Natural killer cell (primary cell): Measurements from ENCODE around the gene PSMC3IP. TPM values are rescaled to one million over a fixed set of nuclear protein-coding genes. Genes with fewer than 3 reads are reported as not detected.
A peak's percentile ranks its signal among the peaks of the same experiment; 100 is the strongest.

ENCODE experiments used
- ATAC-seq, 3 donors: fragments of 150-1000 bp in 2 of 3; fragments of 200-7000 bp in 1 of 3; cut with Tn5 transposase; 1 replicate in 1 of 3; 2 replicates in 2 of 3; pipeline ENCODE4 v1.10.0; 2021; ENCODE audit warnings: mild to moderate bottlenecking in 2 of 3, moderate library complexity in 2 of 3
- DNase-seq, 2 donors: peaks; one replicate each; pipeline versions ENCODE4 v3.0.0 to v3.0.0-alpha.2; 2013 to 2021; ENCODE audit warnings: mixed read lengths in 1 of 2
- H3K27ac ChIP-seq: one replicate; pipeline ENCODE4 v1.5.1; 2013; ENCODE audit warnings: mild to moderate bottlenecking, low read length
- H3K27me3 ChIP-seq: one replicate; pipeline ENCODE4 v1.6.1; 2013; ENCODE audit warnings: low read length; ENCODE audit not compliant: control insufficient read depth, insufficient read depth
- H3K36me3 ChIP-seq: one replicate; pipeline ENCODE4 v1.6.1; 2013; ENCODE audit warnings: low read length; ENCODE audit not compliant: control insufficient read depth, insufficient read depth
- H3K4me1 ChIP-seq: one replicate; pipeline ENCODE4 v1.6.1; 2013; ENCODE audit warnings: low read length; ENCODE audit not compliant: control insufficient read depth, insufficient read depth
- H3K4me3 ChIP-seq: one replicate; pipeline ENCODE4 v1.5.1; 2013; ENCODE audit warnings: low read length
- H3K9me3 ChIP-seq: one replicate; pipeline ENCODE4 v1.6.1; 2013; ENCODE audit warnings: low read length; ENCODE audit not compliant: control insufficient read depth, insufficient read depth
- H3K27ac Mint-ChIP-seq, 2 donors: one replicate each; pipeline ENCODE4 v1.8.0; 2022; ENCODE audit warnings: mild to moderate bottlenecking in 2 of 2, mixed read lengths in 2 of 2, moderate library complexity in 1 of 2
- H3K27me3 Mint-ChIP-seq, 2 donors: one replicate each; pipeline ENCODE4 v1.8.0; 2022; ENCODE audit warnings: low read depth in 2 of 2, mixed read lengths in 2 of 2
- H3K36me3 Mint-ChIP-seq: one replicate; pipeline ENCODE4 v1.8.0; 2022; ENCODE audit warnings: mixed read lengths
- H3K4me1 Mint-ChIP-seq, 2 donors: one replicate each; pipeline ENCODE4 v1.8.0; 2022; ENCODE audit warnings: mixed read lengths in 2 of 2
- H3K4me3 Mint-ChIP-seq: one replicate; pipeline ENCODE4 v1.8.0; 2022; ENCODE audit warnings: mild to moderate bottlenecking, moderate library complexity, mixed read lengths
- H3K9me3 Mint-ChIP-seq, 2 donors: one replicate each; pipeline ENCODE4 v1.8.0; 2022; ENCODE audit warnings: mixed read lengths in 2 of 2
- CTCF ChIP-seq: fragments of 200-600 bp; IDR thresholded peaks from one replicate; pipeline ENCODE4 v1.8.0; 2022; ENCODE audit warnings: antibody characterized with exemption
- WGBS: methylation state at CpG from one replicate; pipeline ENCODE4 v1.1.7; 2013; ENCODE audit warnings: missing lambda C conversion rate; ENCODE audit not compliant: insufficient coverage; 5-methylcytosine and 5-hydroxymethylcytosine counted together
- intact Hi-C: fragments of 100-400 bp; cut with micrococcal nuclease; formaldehyde crosslinking; loops from one replicate; pipeline ENCODE4 v1.14.2; 2022
- total RNA-seq, 4 donors: library from RNA; stranded (reverse); fragments of 120-200 nt in 1 of 4; gene quantifications; one replicate each; pipeline versions ENCODE4 v1.2.3 to v1.2.4, GENCODE V29; 2013 to 2022

PSMC3IP gene
- total RNA-seq, 3 donors from 2014 or later (not counting 1 experiment from before 2014, with no cell fraction given): 5.0 to 6.2 (median 5.7) TPM

GRCh38 chr17:42536372-42537155 is 41.0 kb downstream of the PSMC3IP start:
- intact Hi-C loops: loop anchor here (2.0 kb wide), 1 partner anchor 18 kb away; no protein-coding TSS in a partner anchor
- WGBS: under 1% methylated on average over 62 of the region's 65 CpGs
- no peak for TF ChIP-seq CTCF
- peak overlapping the region; percentile 16 for H3K27ac ChIP-seq
- Mint-ChIP-seq H3K9me3 (no peaks in the 10 kb centered on the region), H3K4me1 (peaks cover 22 to 46% of the 10 kb centered on the region in 2 donors), H3K36me3 (no peaks in the 10 kb centered on the region), H3K4me3 (peak overlapping the region; percentile 84), H3K27ac (peak overlapping the region in 1 of 2 donors; percentile 83), H3K27me3 (no peaks in the 10 kb centered on the region)
- peaks cover 13% of the 10 kb centered on the region for H3K36me3 ChIP-seq
- ATAC-seq: peak; percentile 61 to 77 (median 62)
- no peaks in the 10 kb centered on the region for H3K9me3 ChIP-seq
- H3K4me1 ChIP-seq: peaks cover 34% of the 10 kb centered on the region
- no peaks in the 10 kb centered on the region for H3K27me3 ChIP-seq
- H3K4me3 ChIP-seq: peak overlapping the region; percentile 54
- peak; percentile 60 to 75 for DNase-seq

- no peaks in the 10 kb centered on the region for H3K9me3 ChIP-seq
- peak within 1 kb of the TSS; percentile 77 for H3K27ac ChIP-seq
- Mint-ChIP-seq H3K4me3 (peak within 1 kb of the TSS; percentile 88), H3K27ac (peak within 1 kb of the TSS; percentile 75 to 83), H3K36me3 (no peaks in the 10 kb centered on the region), H3K4me1 (peaks cover 27 to 50% of the 10 kb centered on the region in 2 donors), H3K27me3 (no peaks in the 10 kb centered on the region), H3K9me3 (no peaks in the 10 kb centered on the region)
- ATAC-seq: peak; percentile 88 to 92 (median 88)
- peak within 1 kb of the TSS; percentile 54 for H3K4me3 ChIP-seq
- H3K4me1 ChIP-seq: peaks cover 37% of the 10 kb centered on the region
- no peaks in the 10 kb centered on the region for H3K27me3 ChIP-seq
- WGBS: under 1% methylated on average over 40 of the region's 40 CpGs
- DNase-seq: peak; percentile 84 to 85
- intact Hi-C loops: loop anchor here (2.0 kb wide), 1 partner anchor 19 kb away; no protein-coding TSS in a partner anchor
- H3K36me3 ChIP-seq: peaks cover 9% of the 10 kb centered on the region
- no peak for TF ChIP-seq CTCF
Observed at GRCh38 chr17:42536048-42536371, 41.5 kb downstream of the PSMC3IP start, which contains the start of gene NAGLU. TSS of gene NAGLU (plus strand) at chr17:42536241. CDS start at chr17:42536273, 32 bp downstream.

- Histone ChIP-seq H3K4me3 (peak overlapping the region; percentile 50), H3K27me3 (no peaks in the 10 kb centered on the region), H3K9me3 (no peaks in the 10 kb centered on the region), H3K36me3 (peaks cover 5% of the 10 kb centered on the region), H3K27ac (peak overlapping the region; percentile 77), H3K4me1 (peaks cover 40% of the 10 kb centered on the region)
- WGBS: 49% methylated on average over 26 of the region's 26 CpGs
- Mint-ChIP-seq H3K4me1 (peaks cover 31 to 52% of the 10 kb centered on the region in 2 donors), H3K27me3 (no peaks in the 10 kb centered on the region), H3K27ac (peak overlapping the region; percentile 75 to 83), H3K36me3 (no peaks in the 10 kb centered on the region), H3K4me3 (peak overlapping the region; percentile 88), H3K9me3 (no peaks in the 10 kb centered on the region)
- intact Hi-C loops: loop anchor here (2.0 kb wide), 1 partner anchor 19 kb away; no protein-coding TSS in a partner anchor
- ATAC-seq (peak in 1 of 3 donors; percentile 11), DNase-seq (no peak)
- TF ChIP-seq CTCF: no peak
Observed at GRCh38 chr17:42535155-42536047, 42.1 kb downstream of the PSMC3IP start.
